Mononuclear cell (primary cell): ENCODE results near the gene VOPP1. TPM values are rescaled to one million over a fixed set of nuclear protein-coding genes. Genes with fewer than 3 reads are reported as not detected.

Experiments
- H3K27me3 ChIP-seq: 2 replicates; pipeline ENCODE4 v1.6.0; 2011; ENCODE audit warnings: low read length, control low read depth; ENCODE audit not compliant: insufficient read depth
- H3K4me1 ChIP-seq: 2 replicates; pipeline ENCODE4 v1.5.1; 2011; ENCODE audit warnings: mild to moderate bottlenecking, low read length, control low read depth; ENCODE audit not compliant: insufficient read depth
- H3K4me3 ChIP-seq: 2 replicates; pipeline ENCODE4 v1.5.1; 2011; ENCODE audit warnings: mild to moderate bottlenecking, low read length, moderate library complexity
- H3K9me3 ChIP-seq: 2 replicates; pipeline ENCODE4 v1.5.1; 2011; ENCODE audit warnings: low read depth, mild to moderate bottlenecking, control low read depth, low read length
- total RNA-seq: library from RNA; depleted of rRNA; stranded (reverse); fragments of >200 nt; gene quantifications from one replicate; pipeline ENCODE4 v1.2.3, GENCODE V29; 2012

VOPP1 gene
- total RNA-seq, 1 donor, result 72.1 TPM

GRCh38 chr7:55534262-55534915, 37.9 kb downstream of the VOPP1 start:
- Histone ChIP-seq H3K9me3 (no peaks in the 10 kb centered on the region), H3K4me3 (no peak overlapping the region), H3K4me1 (peaks cover 78% of the 10 kb centered on the region), H3K27me3 (no peaks in the 10 kb centered on the region)

- H3K4me3 ChIP-seq, result no peak overlapping the region
- H3K9me3 ChIP-seq, result no peaks in the 10 kb centered on the region
- no peaks in the 10 kb centered on the region for H3K27me3 ChIP-seq
- H3K4me1 ChIP-seq, result peaks cover 77% of the 10 kb centered on the region
Measured at GRCh38 chr7:55533729-55534080, 38.6 kb downstream of the VOPP1 start.

GRCh38 chr7:55533050-55533728, 39.1 kb downstream of the VOPP1 start:
- peaks cover 72% of the 10 kb centered on the region for H3K4me1 ChIP-seq
- no peaks in the 10 kb centered on the region for H3K27me3 ChIP-seq
- H3K9me3 ChIP-seq, result no peaks in the 10 kb centered on the region
- no peak overlapping the region for H3K4me3 ChIP-seq

- H3K4me1 ChIP-seq, result peaks cover 66% of the 10 kb centered on the region
- no peaks in the 10 kb centered on the region for H3K27me3 ChIP-seq
- no peak overlapping the region for H3K4me3 ChIP-seq
- no peaks in the 10 kb centered on the region for H3K9me3 ChIP-seq
Measured at GRCh38 chr7:55532150-55532917, 40.0 kb downstream of the VOPP1 start.

- H3K27me3 ChIP-seq, result no peaks in the 10 kb centered on the region
- peaks cover 66% of the 10 kb centered on the region for H3K4me1 ChIP-seq
- no peaks in the 10 kb centered on the region for H3K9me3 ChIP-seq
- no peak overlapping the region for H3K4me3 ChIP-seq
Measured at GRCh38 chr7:55531536-55531935, 40.8 kb downstream of the VOPP1 start.

GRCh38 chr7:55527307-55527706, 45.0 kb downstream of the VOPP1 start:
- no peak overlapping the region for H3K4me3 ChIP-seq
- H3K27me3 ChIP-seq, result no peaks in the 10 kb centered on the region
- no peaks in the 10 kb centered on the region for H3K9me3 ChIP-seq
- H3K4me1 ChIP-seq, result peaks cover 27% of the 10 kb centered on the region

- Histone ChIP-seq H3K9me3 (no peaks in the 10 kb centered on the region), H3K27me3 (no peaks in the 10 kb centered on the region), H3K4me3 (no peak overlapping the region), H3K4me1 (peaks cover 22% of the 10 kb centered on the region)
Measured at GRCh38 chr7:55526770-55527169, 45.5 kb downstream of the VOPP1 start.

- H3K9me3 ChIP-seq, result no peaks in the 10 kb centered on the region
- no peak overlapping the region for H3K4me3 ChIP-seq
- peaks cover 20% of the 10 kb centered on the region for H3K4me1 ChIP-seq
- H3K27me3 ChIP-seq, result no peaks in the 10 kb centered on the region
Measured at GRCh38 chr7:55526329-55526728, 46.0 kb downstream of the VOPP1 start.

GRCh38 chr7:55524558-55525310, 47.6 kb downstream of the VOPP1 start:
- no peaks in the 10 kb centered on the region for H3K9me3 ChIP-seq
- no peak overlapping the region for H3K4me3 ChIP-seq
- peaks cover 14% of the 10 kb centered on the region for H3K4me1 ChIP-seq
- H3K27me3 ChIP-seq, result no peaks in the 10 kb centered on the region

- peaks cover 14% of the 10 kb centered on the region for H3K4me1 ChIP-seq
- H3K9me3 ChIP-seq, result no peaks in the 10 kb centered on the region
- H3K27me3 ChIP-seq, result no peaks in the 10 kb centered on the region
- no peak overlapping the region for H3K4me3 ChIP-seq
Measured at GRCh38 chr7:55523366-55523765, 48.9 kb downstream of the VOPP1 start.

GRCh38 chr7:55521917-55522902, 50.1 kb downstream of the VOPP1 start:
- Histone ChIP-seq H3K9me3 (no peaks in the 10 kb centered on the region), H3K4me3 (no peak overlapping the region), H3K4me1 (peaks cover 13% of the 10 kb centered on the region), H3K27me3 (no peaks in the 10 kb centered on the region)

GRCh38 chr7:55521512-55521911, 50.8 kb downstream of the VOPP1 start:
- Histone ChIP-seq H3K27me3 (no peaks in the 10 kb centered on the region), H3K9me3 (no peaks in the 10 kb centered on the region), H3K4me3 (no peak overlapping the region), H3K4me1 (peaks cover 7% of the 10 kb centered on the region)

- Histone ChIP-seq H3K27me3 (no peaks in the 10 kb centered on the region), H3K4me1 (peaks cover 4% of the 10 kb centered on the region), H3K9me3 (no peaks in the 10 kb centered on the region), H3K4me3 (no peak overlapping the region)
Measured at GRCh38 chr7:55520426-55521140, 51.7 kb downstream of the VOPP1 start.
